GM12873 (cell line): ENCODE measurements around the gene ZDHHC7.

Experiments
- CTCF ChIP-seq: IDR thresholded peaks from 2 replicates; pipeline ENCODE4 v1.5.1; 2012; ENCODE audit warnings: low read depth, mild to moderate bottlenecking, moderate library complexity, low read length, control low read depth; ENCODE audit not compliant: insufficient read depth; ENCODE audit errors: missing control alignments

Gene ZDHHC7, protein sequence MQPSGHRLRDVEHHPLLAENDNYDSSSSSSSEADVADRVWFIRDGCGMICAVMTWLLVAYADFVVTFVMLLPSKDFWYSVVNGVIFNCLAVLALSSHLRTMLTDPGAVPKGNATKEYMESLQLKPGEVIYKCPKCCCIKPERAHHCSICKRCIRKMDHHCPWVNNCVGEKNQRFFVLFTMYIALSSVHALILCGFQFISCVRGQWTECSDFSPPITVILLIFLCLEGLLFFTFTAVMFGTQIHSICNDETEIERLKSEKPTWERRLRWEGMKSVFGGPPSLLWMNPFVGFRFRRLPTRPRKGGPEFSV

DNA sequence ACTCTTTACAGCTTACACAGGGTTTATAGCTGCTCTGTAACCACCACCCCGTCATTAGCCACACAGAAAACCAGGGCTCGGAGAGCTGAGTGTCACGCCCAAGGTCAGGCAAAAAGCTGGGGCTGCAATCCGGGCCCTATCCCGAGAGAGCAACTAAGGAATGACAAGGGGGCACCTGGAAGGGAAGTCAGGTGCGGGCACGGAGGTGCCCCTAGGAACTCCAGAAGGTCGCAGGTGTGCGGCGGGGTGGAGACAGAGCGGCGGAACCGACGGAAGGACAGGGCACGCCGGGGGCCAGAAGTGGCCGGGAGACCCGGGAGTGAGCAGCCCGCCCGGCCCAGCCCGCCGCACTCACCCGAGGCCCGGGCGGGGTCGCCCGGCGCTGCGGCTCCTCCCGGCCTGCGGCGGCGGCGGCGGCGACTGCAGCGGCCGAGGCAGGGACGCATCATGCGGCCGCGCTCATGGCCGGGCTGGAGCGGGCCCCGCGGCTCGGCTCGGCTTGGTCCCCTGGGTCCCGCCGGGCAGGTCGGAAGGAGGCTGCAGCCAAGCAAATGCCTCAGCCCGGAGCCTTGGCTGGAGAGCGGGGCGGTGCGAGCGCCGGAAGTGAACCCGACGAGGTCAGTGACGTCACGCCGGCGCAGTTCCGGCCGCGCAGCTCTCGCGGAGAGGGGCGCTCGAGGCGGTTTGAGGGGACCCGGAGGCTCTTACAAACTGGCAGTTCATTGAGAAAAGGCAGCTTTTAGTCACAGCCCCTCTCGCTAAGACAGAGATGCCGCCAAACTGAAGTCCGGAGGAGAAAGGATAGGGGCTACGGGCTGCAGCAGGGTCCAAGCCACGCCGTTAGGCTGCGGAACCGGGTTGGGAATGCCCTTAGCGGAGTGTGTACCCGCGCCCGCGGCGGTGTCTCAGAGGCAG, at the start of gene ZDHHC7:
Gene ZDHHC7, minus strand, starts transcription at position 605 of the 915 bp plus-strand sequence. CDS start 20,917 bp downstream, outside the sequence.
- TF ChIP-seq CTCF, result peak; percentile 17

GRCh38 chr16:85058909-85059308, 47.6 kb upstream of the ZDHHC7 start:
- TF ChIP-seq CTCF, result no peak

GRCh38 chr16:85057948-85058347, 46.6 kb upstream of the ZDHHC7 start:
- TF ChIP-seq CTCF, result no peak

- TF ChIP-seq CTCF, result peak; percentile 55
Measured at GRCh38 chr16:85057212-85057889, 46.0 kb upstream of the ZDHHC7 start.

DNA sequence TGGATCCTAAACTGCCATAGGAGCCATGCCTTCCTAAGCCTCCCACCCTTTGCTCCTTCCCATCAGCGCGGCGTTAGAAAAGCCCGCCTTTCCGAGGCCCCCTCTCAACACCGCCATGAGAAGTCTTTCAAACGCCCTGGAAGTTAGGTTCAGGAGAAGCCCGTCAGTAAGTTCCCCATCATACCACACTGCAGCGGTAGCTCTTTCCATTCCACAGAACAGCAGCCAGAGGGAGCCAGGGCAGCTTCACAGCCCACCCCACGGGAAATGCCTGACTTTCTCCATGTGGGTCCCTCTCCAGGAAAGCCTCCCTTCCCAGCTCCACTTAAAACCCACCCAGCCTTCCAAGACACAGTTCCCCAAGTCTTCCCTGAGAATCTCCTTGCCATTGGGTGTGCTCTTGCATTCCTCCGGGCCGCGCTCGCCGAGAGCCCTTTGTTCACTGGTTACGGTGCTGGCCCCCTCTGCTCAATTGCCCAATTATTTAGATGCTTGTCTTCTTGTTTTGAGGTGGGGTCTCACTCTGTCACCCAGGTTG, 44.9 kb upstream of the ZDHHC7 start:
- no peak for TF ChIP-seq CTCF

DNA sequence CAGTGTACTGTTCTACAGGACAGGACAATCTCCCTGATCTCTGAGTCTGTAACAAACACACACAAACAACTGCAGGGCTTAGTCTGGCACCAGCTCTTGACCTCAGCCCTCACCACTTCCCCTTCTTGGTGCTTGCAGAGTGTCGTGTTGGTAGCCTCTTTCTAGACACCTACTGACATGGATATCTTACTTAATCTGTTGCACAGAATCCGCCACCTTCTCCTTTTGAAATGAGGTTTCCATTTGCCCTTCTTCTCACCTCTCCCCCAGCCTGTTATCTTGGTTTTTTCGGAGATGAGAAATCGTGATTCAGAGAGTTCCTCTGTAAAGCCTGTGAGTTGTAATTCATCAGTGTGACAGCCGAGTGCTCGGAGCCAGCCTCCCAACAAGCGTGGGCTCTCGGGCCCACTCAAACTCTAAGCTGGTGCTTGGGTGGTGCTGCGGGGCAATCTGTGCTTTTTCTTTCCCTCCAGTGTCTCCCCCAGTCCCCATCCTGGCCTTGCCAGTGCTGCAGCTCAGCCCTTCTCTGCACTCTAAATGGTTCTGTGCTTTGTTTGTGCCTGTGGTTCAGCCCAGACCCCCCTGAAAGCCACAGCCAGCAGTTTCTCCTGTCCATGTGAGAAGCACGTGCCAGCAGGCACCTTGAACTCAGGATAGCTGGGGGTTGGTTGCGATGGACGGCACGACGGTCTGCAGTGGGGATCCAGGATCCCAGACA, 44.3 kb upstream of the ZDHHC7 start:
- TF ChIP-seq CTCF, result no peak
